Activated gamma-delta T cell (primary cell): Measurements from ENCODE around the gene EVC.

Source experiments
- DNase-seq: peaks from one replicate; lab custom pipeline; 2025; lab: John Stamatoyannopoulos, UW
- total RNA-seq, 2 donors: gene quantifications; one replicate each; lab custom pipeline; 2026; lab: John Stamatoyannopoulos, UW

Gene EVC
- 2.3 to 6.6 reads per million in 2 donors for total RNA-seq

GRCh38 chr4:5710961-5711478 lies at the start of gene EVC:
EVC (plus strand) TSS chr4:5711201; CDS start chr4:5711381, 180 bp downstream.
- no peak for DNase-seq

GRCh38 chr4:5661237-5661636 lies 49.8 kb upstream of the EVC start:
- DNase-seq: no peak

GRCh38 chr4:5662555-5662954 lies 48.4 kb upstream of the EVC start:
- no peak for DNase-seq

GRCh38 chr4:5664778-5665177 lies 46.2 kb upstream of the EVC start:
- DNase-seq: no peak

GRCh38 chr4:5666741-5667140 lies 44.3 kb upstream of the EVC start:
- DNase-seq: no peak

GRCh38 chr4:5676763-5677162 lies 34.2 kb upstream of the EVC start:
- no peak for DNase-seq

- no peak for DNase-seq
These were observed 32.0 kb upstream of the EVC start for GRCh38 chr4:5678977-5679376.

- no peak for DNase-seq
These were observed 27.4 kb upstream of the EVC start for GRCh38 chr4:5683566-5683965.

GRCh38 chr4:5685296-5685695 lies 25.7 kb upstream of the EVC start:
- DNase-seq: no peak

GRCh38 chr4:5686338-5686737 lies 24.7 kb upstream of the EVC start:
- no peak for DNase-seq

GRCh38 chr4:5689065-5689464 lies 21.9 kb upstream of the EVC start:
- DNase-seq: no peak

GRCh38 chr4:5691491-5692132 lies 19.4 kb upstream of the EVC start:
- DNase-seq: no peak

- DNase-seq: no peak
These were observed 17.1 kb upstream of the EVC start for GRCh38 chr4:5693871-5694270.

- no peak for DNase-seq
These were observed 14.7 kb upstream of the EVC start for GRCh38 chr4:5696341-5696740.

GRCh38 chr4:5700459-5700858 lies 10.5 kb upstream of the EVC start:
- DNase-seq: no peak

- DNase-seq: no peak
These were observed 9.0 kb upstream of the EVC start for GRCh38 chr4:5701971-5702370.

- DNase-seq: no peak
These were observed 7.2 kb upstream of the EVC start for GRCh38 chr4:5703831-5704230.

GRCh38 chr4:5704276-5704675 lies 6.7 kb upstream of the EVC start:
- DNase-seq: no peak

- DNase-seq: no peak
These were observed 5.2 kb upstream of the EVC start for GRCh38 chr4:5705647-5706320.

GRCh38 chr4:5706486-5707290 lies 4.3 kb upstream of the EVC start:
- no peak for DNase-seq

GRCh38 chr4:5707366-5707765 lies 3.6 kb upstream of the EVC start:
- DNase-seq: no peak

GRCh38 chr4:5707778-5708448 lies 3.1 kb upstream of the EVC start:
- no peak for DNase-seq
